HUES48 (cell line): ENCODE results near the gene CTNNA2.
"Not testable (repeated sequence)": the region's sequence is repeated elsewhere in the genome, so short reads cannot be mapped to it uniquely, and the experiment has no call there.

Experiments
- H3K27ac ChIP-seq: one replicate; pipeline ENCODE4 v1.7.0; 2013; ENCODE audit warnings: low read depth, low read length, inconsistent platforms
- H3K27me3 ChIP-seq: 2 replicates; pipeline ENCODE4 v1.6.1; 2013; ENCODE audit warnings: mild to moderate bottlenecking, low read length; ENCODE audit not compliant: control insufficient read depth, insufficient read depth
- H3K36me3 ChIP-seq: 2 replicates; pipeline ENCODE4 v1.6.1; 2013; ENCODE audit warnings: low read length; ENCODE audit not compliant: control insufficient read depth, insufficient read depth
- H3K4me1 ChIP-seq: 2 replicates; pipeline ENCODE4 v1.6.1; 2013; ENCODE audit warnings: mild to moderate bottlenecking, low read length; ENCODE audit not compliant: control insufficient read depth, insufficient read depth
- H3K4me3 ChIP-seq: 2 replicates; pipeline ENCODE4 v1.5.1; 2013; ENCODE audit warnings: mild to moderate bottlenecking, low read depth, low read length
- H3K9ac ChIP-seq: 2 replicates; pipeline ENCODE4 v1.6.1; 2013; ENCODE audit warnings: mild to moderate bottlenecking, low read depth, low read length, moderate library complexity
- H3K9me3 ChIP-seq: 2 replicates; pipeline ENCODE4 v1.6.1; 2013; ENCODE audit warnings: low read length; ENCODE audit not compliant: control insufficient read depth, insufficient read depth

The CTNNA2 gene

GRCh38 chr2:80026040-80026729, 513.3 kb downstream of the CTNNA2 start:
- peaks cover 3% of the 10 kb centered on the region; the same call in 1 of the 2 replicates for H3K4me1 ChIP-seq
- no peaks in the 10 kb centered on the region for H3K27me3 ChIP-seq
- no peak overlapping the region for H3K27ac ChIP-seq
- no peak overlapping the region for H3K9ac ChIP-seq
- no peak overlapping the region for H3K4me3 ChIP-seq
- no peaks in the 10 kb centered on the region for H3K9me3 ChIP-seq
- H3K36me3 ChIP-seq, result no peaks in the 10 kb centered on the region

- H3K27me3 ChIP-seq, result no peaks in the 10 kb centered on the region
- no peaks in the 10 kb centered on the region for H3K9me3 ChIP-seq
- no peaks in the 10 kb centered on the region for H3K36me3 ChIP-seq
- no peak overlapping the region for H3K4me3 ChIP-seq
- H3K9ac ChIP-seq, result no peak overlapping the region
- no peak overlapping the region for H3K27ac ChIP-seq
- H3K4me1 ChIP-seq, result peaks cover 3% of the 10 kb centered on the region; the same call in 1 of the 2 replicates
These were observed 515.2 kb downstream of the CTNNA2 start for GRCh38 chr2:80028051-80028450.

DNA sequence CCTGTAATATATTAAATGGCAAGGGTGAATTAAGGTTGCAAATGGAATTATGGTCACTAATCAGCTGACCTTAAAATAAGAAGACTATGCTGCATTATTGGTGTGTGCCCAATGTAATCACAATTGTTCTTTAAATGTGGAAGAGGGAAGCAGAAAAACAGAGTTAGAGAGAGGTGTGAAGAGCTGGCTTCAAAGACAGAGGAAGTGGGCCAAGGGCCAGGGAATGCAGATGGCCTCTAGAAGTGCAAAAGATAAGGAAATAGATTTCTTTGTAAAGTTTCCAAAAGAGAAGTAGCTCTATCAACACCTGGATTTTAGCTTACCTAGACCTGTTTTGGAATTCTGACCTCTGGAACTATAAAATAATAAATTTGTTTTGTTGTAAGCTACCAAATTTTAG, 515.7 kb downstream of the CTNNA2 start:
- Histone ChIP-seq H3K27ac (no peak overlapping the region), H3K9ac (no peak overlapping the region), H3K4me3 (no peak overlapping the region), H3K9me3 (no peaks in the 10 kb centered on the region), H3K4me1 (peaks cover 3% of the 10 kb centered on the region; the same call in 1 of the 2 replicates), H3K27me3 (no peaks in the 10 kb centered on the region), H3K36me3 (no peaks in the 10 kb centered on the region)

- Histone ChIP-seq H3K27ac (no peak overlapping the region), H3K9ac (no peak overlapping the region), H3K4me1 (peaks cover 3% of the 10 kb centered on the region; the same call in 1 of the 2 replicates), H3K4me3 (no peak overlapping the region), H3K36me3 (no peaks in the 10 kb centered on the region), H3K9me3 (no peaks in the 10 kb centered on the region), H3K27me3 (no peaks in the 10 kb centered on the region)
These were observed 517.3 kb downstream of the CTNNA2 start for GRCh38 chr2:80030135-80030534.

DNA sequence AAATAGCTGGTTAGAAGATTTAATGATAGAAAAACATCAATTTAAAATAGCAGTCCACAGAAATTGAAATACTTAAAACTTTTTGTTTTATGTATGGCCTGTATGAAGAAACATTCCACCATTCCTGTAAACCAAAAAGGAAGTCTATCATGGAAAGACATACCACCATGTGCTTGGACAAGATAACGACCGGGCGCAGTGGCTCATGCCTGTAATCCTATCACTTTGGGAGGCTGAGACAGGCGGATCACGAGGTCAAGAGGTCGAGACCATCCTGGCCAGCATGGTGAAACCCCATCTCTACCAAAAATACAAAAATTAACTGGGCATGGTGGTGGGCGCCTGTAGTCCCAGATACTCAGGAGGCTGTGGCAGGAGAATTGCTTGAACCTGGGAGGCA, 519.8 kb downstream of the CTNNA2 start:
- not testable (repeated sequence) for H3K27ac ChIP-seq, H3K9me3 ChIP-seq, H3K4me1 ChIP-seq, H3K36me3 ChIP-seq, H3K27me3 ChIP-seq, H3K9ac ChIP-seq, H3K4me3 ChIP-seq

DNA sequence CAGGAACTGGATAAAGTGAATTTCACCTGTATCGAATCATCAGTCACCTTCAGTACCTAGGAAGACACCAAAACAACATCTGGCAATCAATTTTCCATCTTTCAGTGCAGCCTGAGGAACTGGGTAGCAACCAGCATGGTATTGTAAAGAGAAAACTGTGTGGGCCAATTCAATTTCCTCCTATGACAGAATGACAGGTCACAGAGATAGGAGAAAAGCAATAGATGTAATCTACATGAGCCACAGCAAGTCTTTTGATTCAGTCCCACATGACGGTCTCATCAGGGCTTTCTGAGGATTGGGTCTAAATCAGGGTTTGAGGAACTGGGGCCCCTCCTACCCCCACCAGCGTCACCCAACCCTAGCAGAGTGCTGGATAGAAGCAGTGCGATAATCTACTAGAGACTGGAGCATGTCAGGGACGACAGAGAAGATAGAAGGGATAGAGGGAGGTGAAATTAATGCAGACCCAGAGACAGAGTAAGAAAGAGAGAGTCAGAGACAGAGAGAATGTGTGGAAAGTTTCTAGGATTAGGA, 523.0 kb downstream of the CTNNA2 start:
- Histone ChIP-seq H3K27me3 (no peaks in the 10 kb centered on the region), H3K36me3 (no peaks in the 10 kb centered on the region), H3K9ac (no peak overlapping the region), H3K4me3 (no peak overlapping the region), H3K9me3 (no peaks in the 10 kb centered on the region), H3K4me1 (no peaks in the 10 kb centered on the region), H3K27ac (no peak overlapping the region)

- H3K27ac ChIP-seq, result no peak overlapping the region
- no peaks in the 10 kb centered on the region for H3K4me1 ChIP-seq
- H3K9me3 ChIP-seq, result no peaks in the 10 kb centered on the region
- no peaks in the 10 kb centered on the region for H3K36me3 ChIP-seq
- H3K9ac ChIP-seq, result no peak overlapping the region
- no peak overlapping the region for H3K4me3 ChIP-seq
- H3K27me3 ChIP-seq, result no peaks in the 10 kb centered on the region
These were observed 524.5 kb downstream of the CTNNA2 start for GRCh38 chr2:80037310-80037709.

DNA sequence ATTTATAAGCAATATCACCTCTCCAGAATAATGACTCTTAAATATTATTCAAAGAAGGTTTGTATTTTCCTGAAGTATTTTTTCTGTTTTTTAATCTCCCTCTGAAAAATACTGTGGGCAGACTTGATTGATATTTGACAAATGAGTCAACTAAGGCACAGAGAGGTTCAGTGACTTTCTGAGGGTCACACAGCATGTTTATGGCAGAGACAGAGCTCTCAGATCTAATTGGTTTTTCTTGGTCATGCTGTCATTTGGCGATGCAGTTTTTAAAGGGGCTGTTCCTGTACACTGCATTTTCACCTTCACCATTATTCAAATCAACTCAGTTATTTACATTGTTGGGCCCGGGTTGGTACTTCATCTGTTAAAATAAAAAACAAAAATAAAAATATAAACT, 527.4 kb downstream of the CTNNA2 start:
- no peak overlapping the region for H3K4me3 ChIP-seq
- H3K9me3 ChIP-seq, result no peaks in the 10 kb centered on the region
- H3K4me1 ChIP-seq, result no peaks in the 10 kb centered on the region
- no peaks in the 10 kb centered on the region for H3K27me3 ChIP-seq
- no peak overlapping the region for H3K9ac ChIP-seq
- no peak overlapping the region for H3K27ac ChIP-seq
- H3K36me3 ChIP-seq, result no peaks in the 10 kb centered on the region

DNA sequence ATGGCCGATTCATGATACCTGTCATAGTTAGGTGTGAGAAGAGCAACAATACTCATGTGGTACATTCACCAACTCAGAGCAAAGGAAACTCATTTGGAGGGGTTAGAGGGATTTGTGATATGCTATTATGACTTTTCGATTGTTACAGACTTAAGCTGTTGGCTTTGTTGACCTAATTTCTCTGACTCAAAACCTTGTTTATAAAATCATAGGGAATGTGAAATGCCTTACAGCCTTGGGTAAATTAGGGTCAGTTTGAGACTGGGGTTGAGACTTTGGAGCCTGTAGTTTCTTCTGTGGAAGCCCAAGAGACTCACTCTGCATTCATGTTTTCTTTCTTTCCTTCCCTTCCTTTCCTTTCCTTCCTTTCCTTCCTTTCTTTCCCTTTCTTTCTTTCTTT, 529.8 kb downstream of the CTNNA2 start:
- H3K4me3 ChIP-seq, result no peak overlapping the region
- H3K27ac ChIP-seq, result no peak overlapping the region
- no peaks in the 10 kb centered on the region for H3K4me1 ChIP-seq
- H3K9ac ChIP-seq, result no peak overlapping the region
- no peaks in the 10 kb centered on the region for H3K9me3 ChIP-seq
- no peaks in the 10 kb centered on the region for H3K27me3 ChIP-seq
- no peaks in the 10 kb centered on the region for H3K36me3 ChIP-seq

GRCh38 chr2:80048296-80048695, 535.4 kb downstream of the CTNNA2 start:
- Histone ChIP-seq H3K27ac (no peak overlapping the region), H3K27me3 (no peaks in the 10 kb centered on the region), H3K4me1 (0 out of 2 replicates have a peak, but pooled peaks cover 5% of the 10 kb centered on the region), H3K9ac (no peak overlapping the region), H3K9me3 (no peaks in the 10 kb centered on the region), H3K4me3 (no peak overlapping the region), H3K36me3 (no peaks in the 10 kb centered on the region)

DNA sequence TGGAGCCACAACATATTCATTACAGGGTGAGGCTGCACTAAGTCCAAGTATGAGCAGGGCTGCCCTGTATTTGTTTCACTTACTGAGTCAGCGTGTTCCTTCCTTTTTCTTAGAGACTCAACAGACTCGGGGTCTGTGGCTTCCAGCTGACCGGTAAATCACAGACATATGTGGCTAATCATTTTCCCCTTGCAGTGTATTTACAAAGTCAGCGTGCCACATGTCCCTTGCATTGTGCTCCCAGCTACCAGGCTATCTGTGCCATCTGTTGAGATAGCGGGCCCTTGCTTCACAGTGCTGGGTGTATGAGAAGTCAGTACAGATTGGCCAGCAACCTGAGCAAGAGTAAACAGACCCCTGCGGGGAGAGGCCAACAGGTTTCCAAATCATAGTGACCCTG, 537.4 kb downstream of the CTNNA2 start:
- H3K9me3 ChIP-seq, result no peaks in the 10 kb centered on the region
- H3K27ac ChIP-seq, result no peak overlapping the region
- no peak overlapping the region for H3K9ac ChIP-seq
- no peaks in the 10 kb centered on the region for H3K27me3 ChIP-seq
- H3K4me3 ChIP-seq, result no peak overlapping the region
- H3K4me1 ChIP-seq, result peaks cover 17% of the 10 kb centered on the region
- no peaks in the 10 kb centered on the region for H3K36me3 ChIP-seq
